HCT116 (cell line): ENCODE measurements around the gene RNF225. TPM values are rescaled to one million over a fixed set of nuclear protein-coding genes. Genes with fewer than 3 reads are reported as not detected.

Source experiments
- ATAC-seq: fragments of 200-7000 bp; cut with Tn5 transposase; 2 replicates; pipeline ENCODE4 v1.9.1; 2020; ENCODE audit warnings: mild to moderate bottlenecking, moderate library complexity
- BruUV-seq: library from RNA; stranded (reverse); fragments of 400-500 nt; replicated peaks from 2 replicates; lab custom pipeline; 2021; lab: Mats Ljungman, UMichigan
- CTCF ChIA-PET: fragments of 300-600 bp; sonication (Branson Sonifier 250); formaldehyde crosslinking; loops from one replicate; lab custom pipeline; 2021; ENCODE audit warnings: antibody characterized with exemption; lab: Charles Lee
- POLR2A ChIA-PET: fragments of 300-600, 350-600 bp; sonication (Branson Sonifier 250); formaldehyde crosslinking; loops from one replicate; lab custom pipeline; 2021; ENCODE audit warnings: antibody characterized with exemption; lab: Charles Lee
- RAD21 ChIA-PET, 2 experiments: fragments of 300-600 bp; sonication (Branson Sonifier 250); formaldehyde crosslinking; loops; one replicate each; lab custom pipeline; 2023; ENCODE audit warnings: low total read pairs in 2 of 2; ENCODE audit not compliant: uncharacterized antibody in 2 of 2, unreplicated experiment in 2 of 2, low non-redundant PET in 1 of 2; lab: Charles Lee
- DNase-seq: peaks from one replicate; pipeline ENCODE4 v3.0.0-alpha.2; 2010; ENCODE audit warnings: low read depth, low spot score
- H2AFZ ChIP-seq: fragments of 200-600 bp; shearing (Covaris generic), sonication (generic); 2 replicates; pipeline ENCODE4 v1.6.1; 2017; ENCODE audit warnings: low read depth, mixed run types, mixed read lengths, antibody characterized with exemption, low read length; ENCODE audit not compliant: poor library complexity, severe bottlenecking
- H3K27ac ChIP-seq: 2 replicates; pipeline ENCODE4 v1.5.1; 2012; ENCODE audit warnings: low read depth, low read length
- H3K27me3 ChIP-seq: fragments of 200-600 bp; sonication (generic); 2 replicates; pipeline ENCODE4 v1.6.1; 2016; ENCODE audit warnings: mixed run types, low read length, mixed read lengths; ENCODE audit not compliant: insufficient read depth
- H3K36me3 ChIP-seq, 2 experiments: fragments of 200-500 bp in 1 of 2; fragments of 200-600 bp in 1 of 2; sonication (Bioruptor generic) in 1 of 2; sonication (generic) in 1 of 2; 2 replicates each; pipeline versions ENCODE4 v1.5.1 to v1.6.1; 2014 to 2016; ENCODE audit warnings: low read length in 2 of 2, inconsistent platforms in 1 of 2, mixed read lengths in 1 of 2, mixed run types in 1 of 2; ENCODE audit not compliant: insufficient read depth in 2 of 2, control insufficient read depth in 1 of 2
- H3K4me1 ChIP-seq, 2 experiments: fragments of 200-600 bp in 1 of 2; sonication (generic) in 1 of 2; 2 replicates each; pipeline versions ENCODE4 v1.5.1 to v1.6.1; 2012 to 2017; ENCODE audit warnings: low read length in 2 of 2, inconsistent platforms in 1 of 2, mild to moderate bottlenecking in 1 of 2, mixed read lengths in 1 of 2, mixed run types in 1 of 2, moderate library complexity in 1 of 2; ENCODE audit not compliant: insufficient read depth in 2 of 2, control insufficient read depth in 1 of 2
- H3K4me2 ChIP-seq: fragments of 200-600 bp; sonication (generic); 2 replicates; pipeline ENCODE4 v1.6.1; 2017; ENCODE audit warnings: mixed run types, low read length, mixed read lengths
- H3K4me3 ChIP-seq, 2 experiments: fragments of 200-600 bp in 1 of 2; sonication (generic) in 1 of 2; replicated peaks in 1 of 2; 2 replicates each; pipeline ENCODE4 v1.5.1; 2011 to 2016; ENCODE audit warnings: low read length in 2 of 2, control low read depth in 1 of 2, low read depth in 1 of 2, mild to moderate bottlenecking in 1 of 2, mixed read lengths in 1 of 2, mixed run types in 1 of 2
- H3K79me2 ChIP-seq: fragments of 200-600 bp; sonication (generic); 2 replicates; pipeline ENCODE4 v1.6.1; 2017; ENCODE audit warnings: mild to moderate bottlenecking, mixed run types, low read length, moderate library complexity, mixed read lengths; ENCODE audit not compliant: insufficient read depth
- H3K9ac ChIP-seq: fragments of 200-600 bp; sonication (generic); 2 replicates; pipeline ENCODE4 v1.6.1; 2016; ENCODE audit warnings: low read length, mixed read lengths
- H3K9me2 ChIP-seq: fragments of 200-600 bp; sonication (generic), shearing (Covaris generic); 2 replicates; pipeline ENCODE4 v1.6.1; 2017; ENCODE audit warnings: mixed run types, mild to moderate bottlenecking, moderate library complexity; ENCODE audit not compliant: insufficient read depth
- H3K9me3 ChIP-seq, 2 experiments: fragments of 200-500 bp in 1 of 2; fragments of 200-600 bp in 1 of 2; sonication (Bioruptor generic) in 1 of 2; sonication (generic) in 1 of 2; 2 replicates each; pipeline ENCODE4 v1.6.1; 2014 to 2017; ENCODE audit warnings: low read length in 2 of 2, mixed read lengths in 2 of 2, inconsistent platforms in 1 of 2, low read depth in 1 of 2, mild to moderate bottlenecking in 1 of 2, mixed run types in 1 of 2, moderate library complexity in 1 of 2; ENCODE audit not compliant: control insufficient read depth in 1 of 2, insufficient read depth in 1 of 2
- H4K20me1 ChIP-seq: fragments of 200-600 bp; sonication (generic), shearing (Covaris generic); 2 replicates; pipeline ENCODE4 v1.6.1; 2017; ENCODE audit warnings: mixed run types, mild to moderate bottlenecking, moderate library complexity; ENCODE audit not compliant: insufficient read depth
- ATF3 ChIP-seq: IDR thresholded peaks from 2 replicates; pipeline ENCODE4 v1.6.1; 2012
- CBX3 ChIP-seq: IDR thresholded peaks from 2 replicates; pipeline ENCODE4 v1.6.1; 2012; ENCODE audit warnings: low read depth
- EZH2phosphoT487 ChIP-seq: fragments of 200-600 bp; IDR thresholded peaks from 2 replicates; pipeline ENCODE4 v1.6.1; 2018; ENCODE audit warnings: antibody characterized with exemption, borderline replicate concordance
- FOSL1 ChIP-seq: IDR thresholded peaks from 2 replicates; pipeline ENCODE4 v1.6.1; 2012; ENCODE audit warnings: low read depth
- POLR2A ChIP-seq: IDR thresholded peaks from 2 replicates; pipeline ENCODE4 v1.7.0; 2011; ENCODE audit warnings: borderline replicate concordance; ENCODE audit not compliant: insufficient read depth, insufficient read length; ENCODE audit errors: extremely low read depth
- POLR2AphosphoS5 ChIP-seq: IDR thresholded peaks from 2 replicates; pipeline ENCODE4 v1.6.1; 2011; ENCODE audit warnings: mild to moderate bottlenecking, low read depth, low read length, moderate library complexity
- REST ChIP-seq: IDR thresholded peaks from 2 replicates; pipeline ENCODE4 v1.6.1; 2012; ENCODE audit warnings: low read depth
- SIN3A ChIP-seq: IDR thresholded peaks from 2 replicates; pipeline ENCODE4 v1.6.1; 2012; ENCODE audit warnings: low read depth
- ZBTB33 ChIP-seq: IDR thresholded peaks from 2 replicates; pipeline ENCODE4 v1.6.1; 2011; ENCODE audit warnings: mild to moderate bottlenecking, low read length, moderate library complexity; ENCODE audit not compliant: insufficient replicate concordance; ENCODE audit errors: extremely low read depth
- intact Hi-C: fragments of 100-400 bp; cut with micrococcal nuclease; formaldehyde crosslinking; loops from 2 replicates; pipeline ENCODE4 v1.10.0; 2022
- total RNA-seq: library from RNA; stranded (reverse); gene quantifications from one replicate; pipeline ENCODE4 v1.2.1, GENCODE V29; 2021; ENCODE audit not compliant: unreplicated experiment

Gene RNF225
- total RNA-seq, 1 experiment from 2014 or later, result 1.2 TPM

GRCh38 chr19:58428617-58429016 is 33.2 kb downstream of the RNF225 start:
- no peaks in the 10 kb centered on the region for H3K4me1 ChIP-seq
- H4K20me1 ChIP-seq, result no peaks in the 10 kb centered on the region
- DNase-seq (no peak), ATAC-seq (no peak)
- H3K27me3 ChIP-seq, result no peaks in the 10 kb centered on the region
- no peak overlapping the region for H3K9ac ChIP-seq
- peaks cover 0 to 5% of the 10 kb centered on the region in 2 experiments; a peak in 1 of 4 replicates for H3K36me3 ChIP-seq
- no peak overlapping the region for H3K27ac ChIP-seq
- H3K9me3 ChIP-seq, result peaks cover 7 to 19% of the 10 kb centered on the region in 2 experiments; a peak in 2 of 4 replicates
- BruUV-seq, result no TSS peak
- H3K79me2 ChIP-seq, result no peaks in the 10 kb centered on the region
- no peak overlapping the region for H2AFZ ChIP-seq
- CTCF ChIA-PET, result no interaction called here
- TF ChIP-seq FOSL1, result no peak
- TF ChIP-seq EZH2phosphoT487, result no peak
- no peak for TF ChIP-seq POLR2AphosphoS5
- TF ChIP-seq ATF3, result no peak
- TF ChIP-seq SIN3A, result no peak
- TF ChIP-seq ZBTB33, result no peak
- TF ChIP-seq REST, result no peak
- TF ChIP-seq POLR2A, result no peak
- no peak for TF ChIP-seq CBX3
- RAD21 ChIA-PET, result no interaction called here
- intact Hi-C loops, result no loop called here
- no peak overlapping the region for H3K4me3 ChIP-seq
- POLR2A ChIA-PET, result no interaction called here
- no peaks in the 10 kb centered on the region for H3K9me2 ChIP-seq
- H3K4me2 ChIP-seq, result no peak overlapping the region
